GM23248 (cell line): ENCODE data around the gene SLC25A21.

Source experiments
- EZH2 ChIP-seq: fragments of 200-600 bp; sonication (generic); IDR thresholded peaks from 2 replicates; pipeline ENCODE4 v1.6.1; 2018; ENCODE audit warnings: antibody characterized with exemption, mild to moderate bottlenecking; ENCODE audit not compliant: insufficient read depth, poor library complexity, severe bottlenecking
- EZH2phosphoT487 ChIP-seq: fragments of 200-600 bp; sonication (generic); IDR thresholded peaks from 2 replicates; pipeline ENCODE4 v1.6.1; 2018; ENCODE audit warnings: antibody characterized with exemption, moderate library complexity, mild to moderate bottlenecking, low read depth; ENCODE audit not compliant: insufficient read depth

- TF ChIP-seq EZH2phosphoT487 (no peak), EZH2 (no peak)
Observed at GRCh38 chr14:36952689-36953088, 219.7 kb downstream of the SLC25A21 start.
